Dedifferentiated amniotic fluid mesenchymal stem cell (primary cell): ENCODE results near the gene BRINP2.

Source experiments
- DNase-seq: peaks from one replicate; pipeline ENCODE4 v3.0.0-alpha.2; 2016; ENCODE audit errors: extremely low spot score

The BRINP2 gene

GRCh38 chr1:177164380-177165068 lies 6.2 kb upstream of the BRINP2 start, which contains the start of gene ASTN1:
ASTN1 (minus strand) TSS chr1:177164712; CDS start chr1:177164676, 36 bp downstream.
- no peak for DNase-seq

GRCh38 chr1:177165069-177165439 lies 5.7 kb upstream of the BRINP2 start:
- DNase-seq = no peak

- DNase-seq = no peak
These were observed 872 bp downstream of the BRINP2 start for GRCh38 chr1:177171536-177172123.

DNA sequence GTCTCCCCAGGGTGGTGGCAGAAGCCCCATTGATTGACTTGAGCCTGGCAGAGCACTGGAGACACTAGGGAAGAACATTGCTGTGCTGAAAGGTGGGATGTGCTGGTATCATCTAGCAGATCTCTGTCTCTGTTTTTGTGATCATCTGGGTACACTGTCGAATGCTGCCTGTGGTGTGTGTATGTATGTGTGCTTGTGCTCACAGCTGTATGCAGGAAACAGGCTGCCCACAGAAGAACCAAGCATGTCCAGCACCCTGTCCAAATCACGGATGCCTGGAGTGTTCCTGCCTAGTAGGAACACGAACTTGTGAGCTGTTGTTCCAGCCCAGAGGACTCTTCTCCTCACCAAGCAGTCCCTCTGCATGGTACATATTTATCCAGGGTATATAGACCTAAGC lies 1.5 kb downstream of the BRINP2 start:
- no peak for DNase-seq

GRCh38 chr1:177172866-177173265 lies 2.1 kb downstream of the BRINP2 start:
- no peak for DNase-seq

- DNase-seq = no peak
These were observed 3.2 kb downstream of the BRINP2 start for GRCh38 chr1:177173976-177174375.

GRCh38 chr1:177174921-177175634 lies 4.3 kb downstream of the BRINP2 start:
- DNase-seq = no peak

DNA sequence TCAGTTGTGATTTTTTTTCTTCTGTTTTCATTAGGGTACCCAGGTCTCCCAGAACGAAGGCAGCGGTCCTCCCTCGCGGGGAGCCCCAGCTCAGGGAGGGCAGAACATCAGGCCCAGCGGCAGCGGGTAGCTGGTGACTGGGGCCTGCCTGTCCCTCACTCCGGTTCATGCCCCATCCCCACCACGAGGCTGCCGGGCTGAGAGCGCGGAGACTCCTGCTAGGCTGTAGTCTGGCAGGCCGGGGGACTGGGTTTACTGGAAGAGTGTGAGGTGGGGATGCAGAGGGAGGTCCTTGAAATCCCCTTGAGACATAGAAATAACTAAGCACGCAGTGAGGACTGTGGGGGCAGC lies 10.5 kb downstream of the BRINP2 start:
- DNase-seq = no peak

DNA sequence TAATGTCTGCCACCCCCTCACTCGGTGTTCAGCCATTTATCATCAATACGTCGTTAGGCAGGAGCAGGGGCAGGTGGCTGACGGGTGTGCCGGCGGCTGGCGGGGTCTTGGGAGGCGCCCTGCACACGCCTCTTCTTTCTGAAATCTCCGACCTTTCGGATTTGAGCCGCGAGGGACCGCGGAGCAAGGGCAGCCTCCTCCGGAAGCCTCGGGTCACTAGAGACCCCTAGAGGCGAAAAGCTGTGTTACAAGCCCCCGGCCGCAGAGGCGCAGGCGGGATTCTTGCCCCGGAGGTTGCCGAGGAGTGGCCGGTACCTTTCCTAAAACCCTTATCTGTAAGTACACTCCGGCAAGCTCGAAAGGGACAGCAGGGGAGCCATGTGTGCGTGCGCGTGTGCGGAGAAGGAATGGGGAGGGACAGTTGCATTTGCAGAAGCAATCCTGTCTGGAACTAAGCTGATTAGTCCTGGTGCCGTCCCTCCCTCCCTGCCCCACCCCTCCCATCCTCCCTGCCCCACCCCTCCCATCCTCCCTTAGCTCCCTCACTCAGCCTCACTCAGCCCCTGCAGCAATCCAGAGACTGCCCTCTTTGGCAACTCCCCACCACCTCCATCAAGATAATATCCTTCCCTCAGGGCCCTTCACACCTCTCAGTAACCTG lies 11.0 kb downstream of the BRINP2 start:
- DNase-seq = peak; percentile 30

- DNase-seq = no peak
These were observed 13.1 kb downstream of the BRINP2 start for GRCh38 chr1:177183836-177184235.

GRCh38 chr1:177185209-177185608 lies 14.5 kb downstream of the BRINP2 start:
- no peak for DNase-seq

DNA sequence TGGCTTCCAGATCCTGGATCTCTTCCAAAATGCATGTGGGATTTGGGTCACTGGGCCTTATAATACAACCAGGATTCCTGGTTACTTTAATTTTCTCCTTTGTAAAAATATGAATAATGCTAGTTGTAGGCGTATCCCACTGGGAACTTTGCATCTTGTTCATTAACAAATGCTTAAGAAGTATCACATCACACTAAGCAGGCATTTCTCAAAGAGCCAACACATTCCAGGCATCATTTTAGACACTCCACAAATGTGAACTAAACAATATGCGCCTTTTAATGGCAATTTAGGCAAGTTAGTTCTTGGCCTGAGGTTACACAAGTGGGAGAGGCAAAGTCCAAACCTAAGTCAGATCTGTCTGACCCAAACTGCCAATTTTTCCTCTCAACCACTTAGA lies 15.9 kb downstream of the BRINP2 start:
- DNase-seq = no peak

- DNase-seq = no peak
These were observed 19.7 kb downstream of the BRINP2 start for GRCh38 chr1:177190308-177190970.

DNA sequence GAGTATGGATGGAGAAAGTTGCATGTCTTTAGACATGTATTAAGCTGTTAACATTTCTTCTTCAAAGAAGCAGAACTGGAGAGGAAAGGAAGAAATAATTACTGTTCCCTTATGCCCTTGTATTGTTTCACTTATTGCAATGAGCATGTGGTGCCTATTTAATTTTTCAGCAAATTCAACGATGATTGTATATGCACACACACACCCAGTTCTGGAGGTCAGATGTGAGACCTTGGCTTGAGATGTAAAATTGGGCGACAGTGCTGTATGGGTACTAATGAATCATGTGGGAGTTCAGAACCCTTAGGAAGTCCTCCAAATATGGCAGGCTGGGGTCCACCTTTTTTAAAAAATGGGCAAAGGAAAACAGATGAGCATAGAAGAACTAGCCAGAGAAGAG lies 27.5 kb downstream of the BRINP2 start:
- no peak for DNase-seq

DNA sequence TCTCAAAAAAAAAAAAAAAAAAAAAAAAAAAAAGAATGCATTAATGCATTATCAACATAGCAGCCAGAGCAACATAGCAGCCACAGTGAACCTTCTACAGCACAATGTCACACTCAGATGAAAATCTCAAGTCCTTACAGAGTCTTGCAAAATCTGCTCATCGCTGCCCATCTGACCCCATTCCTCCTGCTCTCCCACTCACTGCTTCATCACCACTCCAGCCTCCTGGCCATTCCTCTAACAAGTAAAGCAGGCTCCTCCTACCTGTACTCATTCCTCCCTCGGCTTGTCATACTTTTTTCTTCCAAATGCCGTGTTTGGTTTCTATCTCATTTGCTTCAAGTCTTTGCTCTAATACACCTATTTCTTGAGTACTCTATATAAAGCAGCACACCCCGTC lies 29.5 kb downstream of the BRINP2 start:
- no peak for DNase-seq

- DNase-seq = no peak
These were observed 36.1 kb downstream of the BRINP2 start for GRCh38 chr1:177206831-177207355.

DNA sequence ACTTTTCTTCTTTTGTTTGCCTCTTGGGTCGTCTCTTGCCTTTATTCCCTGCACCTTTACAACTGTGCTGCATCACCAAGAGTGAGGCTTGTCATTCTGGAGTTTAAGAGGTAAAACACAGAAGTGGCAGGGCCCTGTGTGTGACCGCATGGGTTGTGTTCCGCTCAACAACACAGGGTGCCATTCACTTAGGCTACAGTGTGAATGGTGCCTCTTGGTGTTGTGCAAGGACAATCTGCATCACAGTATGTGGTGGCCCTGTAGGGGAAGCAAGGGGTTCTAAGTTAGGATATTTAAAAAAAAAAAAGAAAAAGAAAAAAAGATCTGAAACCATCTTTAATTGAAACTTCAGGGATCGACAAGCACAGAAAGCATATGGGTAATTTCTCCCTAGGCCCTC lies 38.2 kb downstream of the BRINP2 start:
- no peak for DNase-seq

GRCh38 chr1:177209357-177209756 lies 38.6 kb downstream of the BRINP2 start:
- DNase-seq = peak; percentile 98

GRCh38 chr1:177210071-177210470 lies 39.3 kb downstream of the BRINP2 start:
- DNase-seq = no peak

DNA sequence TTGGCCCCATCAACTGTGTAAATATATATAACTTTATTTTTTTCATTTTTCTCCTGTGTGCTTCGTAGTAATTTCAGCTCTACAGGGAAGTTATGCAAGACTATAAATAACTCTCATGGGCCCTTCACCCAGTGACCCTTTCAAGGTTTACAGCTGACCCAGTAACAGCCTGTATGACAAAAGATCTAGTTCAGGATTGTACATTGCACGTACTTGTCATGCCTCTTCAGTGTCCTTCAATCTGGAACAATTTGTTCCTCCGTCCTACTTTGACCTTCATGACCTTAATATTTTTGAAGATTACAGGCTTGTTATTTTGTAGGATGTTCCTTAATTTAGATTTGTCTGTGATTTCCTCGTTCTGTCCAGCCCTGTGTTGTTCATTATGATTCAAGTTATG lies 40.5 kb downstream of the BRINP2 start:
- DNase-seq = no peak

GRCh38 chr1:177216587-177217202 lies 45.9 kb downstream of the BRINP2 start:
- no peak for DNase-seq
